Stimulated activated CD4-positive, alpha-beta T cell treated with anti-CD3 and anti-CD28 coated beads, Interleukin-4, amount 100 ng/mL, for 4 hours (primary cell): ENCODE measurements around the gene NOTCH2.
A peak's percentile ranks its signal among the peaks of the same experiment; 100 is the strongest.

ENCODE experiments used
- DNase-seq, 2 experiments: peaks; one replicate each; pipeline ENCODE4 v3.0.0-alpha.2; 2020

The NOTCH2 gene

GRCh38 chr1:119870917-119871596, 198.4 kb downstream of the NOTCH2 start:
- peak; percentile 41 to 54 for DNase-seq

GRCh38 chr1:119869995-119870394, 199.5 kb downstream of the NOTCH2 start:
- DNase-seq: no peak

- DNase-seq: no peak
Observed at GRCh38 chr1:119868176-119868575, 201.3 kb downstream of the NOTCH2 start.

GRCh38 chr1:119866451-119866850, 203.0 kb downstream of the NOTCH2 start:
- DNase-seq: no peak

- no peak for DNase-seq
Observed at GRCh38 chr1:119865627-119866026, 203.8 kb downstream of the NOTCH2 start.

GRCh38 chr1:119862276-119862675, 207.2 kb downstream of the NOTCH2 start:
- no peak for DNase-seq
